Sigmoid colon (tissue), 4 donors: ENCODE results near the gene DHRS7B.

Source experiments
- CTCF ChIP-seq, 4 experiments: fragments of 450-650 bp in 3 of 4; fragments of 200-600 bp in 1 of 4; IDR thresholded peaks; one replicate each; pipeline ENCODE4 v1.5.1; 2016 to 2019; ENCODE audit warnings: antibody characterized with exemption in 4 of 4, mild to moderate bottlenecking in 3 of 4, moderate library complexity in 2 of 4
- POLR2AphosphoS5 ChIP-seq, 4 donors: sonication (generic); formaldehyde crosslinking; IDR thresholded peaks; one replicate each; pipeline ENCODE4 v1.6.1; 2017; ENCODE audit warnings: antibody characterized with exemption in 4 of 4

- TF ChIP-seq CTCF (IDR thresholded peaks at IDR 0.05) (no peak), POLR2AphosphoS5 (IDR thresholded peaks at IDR 0.05) (no peak)
Measured at GRCh38 chr17:21177401-21177800, 50.6 kb downstream of the DHRS7B start.
